ENCODE data around the gene SHISAL1.

The SHISAL1 gene

GRCh38 chr22:44336962-44337677 lies 24.4 kb upstream of the SHISAL1 start:
- Histone ChIP-seq H3K27ac (ENCODE audit: low read length) (no peak overlapping the region), H3K9me3 (ENCODE audit: insufficient read depth, low read length, severe bottlenecking) (no peaks in the 10 kb centered on the region), H3K79me2 (ENCODE audit: insufficient read depth, low read length) (no peaks in the 10 kb centered on the region), H3K27me3 (ENCODE audit: insufficient read depth, low read length, poor library complexity) (no peaks in the 10 kb centered on the region), H3K36me3 (ENCODE audit: insufficient read depth, low read length) (no peaks in the 10 kb centered on the region), H3K4me1 (ENCODE audit: insufficient read depth, low read length) (no peaks in the 10 kb centered on the region), H3K4me3 (ENCODE audit: low read depth in 1 of 2, low read length in 2 of 2) (no peak overlapping the region), H2AFZ (ENCODE audit: low read depth, low read length) (no peak overlapping the region), H4K20me1 (ENCODE audit: insufficient read depth, low read length) (peaks cover 11% of the 10 kb centered on the region; the same call in 1 of the 2 replicates), H3K4me2 (ENCODE audit: insufficient read depth, low read length) (no peak overlapping the region), H3K9ac (ENCODE audit: low read depth, low read length) (no peak overlapping the region)
- no peak for TF ChIP-seq CTCF (IDR thresholded peaks at IDR 0.05; ENCODE audit: borderline replicate concordance, extremely low read depth, low read length, poor library complexity, severe bottlenecking)
- no peak for TF ChIP-seq EZH2 (IDR thresholded peaks at IDR 0.05; ENCODE audit: borderline replicate concordance, low read depth, low read length, severe bottlenecking)
- ATAC-seq (ENCODE audit: insufficient read depth, low read depth) (no peak), DNase-seq (no peak)

DNA sequence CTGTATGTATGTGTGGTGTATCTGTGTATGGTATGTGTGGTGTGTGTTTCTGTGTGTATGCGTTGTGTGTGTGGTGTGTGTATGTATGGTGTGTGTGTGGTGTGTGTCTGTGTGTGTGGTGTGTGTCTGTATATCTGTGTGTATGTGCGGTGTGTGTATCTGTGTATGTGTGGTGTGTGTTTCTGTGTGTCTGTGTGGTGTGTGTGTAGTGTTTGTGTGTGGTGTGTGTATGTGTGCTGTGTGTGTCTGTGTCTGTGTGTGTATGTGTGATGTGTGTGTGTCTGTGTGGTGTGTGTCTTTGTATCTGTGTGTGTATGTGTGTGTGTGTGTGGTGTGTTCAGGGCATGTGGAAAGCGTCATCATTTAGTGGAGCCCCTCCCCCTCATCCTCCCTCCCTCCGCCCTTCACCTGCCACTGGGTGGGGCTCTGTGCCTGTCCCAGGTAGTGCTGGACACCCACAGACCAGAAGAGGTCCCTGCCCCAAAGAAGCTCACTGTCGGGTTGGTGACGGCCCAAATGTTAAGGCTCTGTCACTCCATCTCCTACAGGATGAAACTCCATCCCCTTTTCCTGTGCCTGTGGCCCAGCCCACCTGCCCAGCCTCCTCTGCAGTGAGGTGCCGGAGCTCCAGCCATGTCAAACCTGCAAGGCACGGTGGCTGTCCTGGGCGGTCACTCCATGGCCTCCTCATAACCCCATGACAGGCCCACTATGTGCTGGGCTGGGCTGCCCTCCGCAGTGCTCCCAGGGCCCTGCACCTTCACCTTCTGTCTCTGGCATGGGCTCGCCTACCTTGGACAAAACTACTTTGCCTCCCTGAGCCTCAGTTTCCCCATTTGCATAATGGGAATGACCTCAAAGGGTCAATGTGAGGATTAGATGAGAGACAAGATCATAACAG lies 23.4 kb upstream of the SHISAL1 start:
- Histone ChIP-seq H2AFZ (ENCODE audit: low read depth, low read length) (no peak overlapping the region), H3K4me2 (ENCODE audit: insufficient read depth, low read length) (no peak overlapping the region), H3K4me1 (ENCODE audit: insufficient read depth, low read length) (no peaks in the 10 kb centered on the region), H3K4me3 (ENCODE audit: low read depth in 1 of 2, low read length in 2 of 2) (no peak overlapping the region), H3K9me3 (ENCODE audit: insufficient read depth, low read length, severe bottlenecking) (no peaks in the 10 kb centered on the region), H3K36me3 (ENCODE audit: insufficient read depth, low read length) (no peaks in the 10 kb centered on the region), H3K27me3 (ENCODE audit: insufficient read depth, low read length, poor library complexity) (no peaks in the 10 kb centered on the region), H4K20me1 (ENCODE audit: insufficient read depth, low read length) (peaks cover 11% of the 10 kb centered on the region; the same call in 1 of the 2 replicates), H3K27ac (ENCODE audit: low read length) (no peak overlapping the region), H3K79me2 (ENCODE audit: insufficient read depth, low read length) (no peaks in the 10 kb centered on the region), H3K9ac (ENCODE audit: low read depth, low read length) (no peak overlapping the region)
- no peak for ATAC-seq (ENCODE audit: insufficient read depth, low read depth)
- no peak for DNase-seq
- peak; percentile 4 for TF ChIP-seq CTCF (IDR thresholded peaks at IDR 0.05; ENCODE audit: borderline replicate concordance, extremely low read depth, low read length, poor library complexity, severe bottlenecking)
- TF ChIP-seq EZH2 (IDR thresholded peaks at IDR 0.05; ENCODE audit: borderline replicate concordance, low read depth, low read length, severe bottlenecking), result no peak

DNA sequence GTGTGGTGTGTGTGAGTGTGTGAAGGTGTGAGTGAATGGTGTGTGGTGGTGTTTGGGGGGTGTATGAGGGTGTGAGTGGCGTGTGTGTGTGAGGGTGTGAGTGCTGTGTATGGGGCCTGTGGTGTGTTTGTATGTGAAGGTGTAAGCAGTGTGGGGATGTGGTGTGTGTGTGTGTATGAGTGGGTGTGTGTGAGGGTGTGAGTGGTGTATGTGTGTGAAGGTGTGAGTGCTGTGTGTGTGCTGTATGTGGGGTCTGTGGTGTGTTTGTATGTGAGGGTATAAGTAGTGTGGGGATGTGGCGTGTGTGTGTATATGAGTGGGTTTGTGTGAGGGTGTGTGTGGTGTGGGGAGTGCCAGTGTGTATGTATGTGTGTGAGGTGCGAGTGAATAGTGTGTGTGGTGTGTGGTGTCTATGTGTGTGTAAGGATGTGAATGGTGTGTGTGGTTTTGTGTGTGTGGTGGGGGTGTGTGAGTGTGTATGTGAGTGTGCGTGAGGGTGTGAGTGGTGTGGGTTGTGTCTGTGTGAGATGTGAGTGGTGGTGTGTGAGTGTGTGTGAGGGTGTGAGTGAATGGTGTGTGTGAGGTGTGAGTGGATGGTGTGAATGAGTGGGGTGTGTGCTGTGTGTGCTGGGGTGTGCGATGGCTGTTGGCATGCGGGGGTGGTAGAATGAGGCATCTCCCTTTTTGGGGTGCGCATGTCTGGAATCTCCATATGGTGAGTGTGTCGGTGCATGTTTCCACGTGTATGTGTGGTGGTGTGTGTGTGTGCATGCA lies 22.5 kb upstream of the SHISAL1 start:
- no peak overlapping the region for H3K27ac ChIP-seq (ENCODE audit: low read length)
- no peaks in the 10 kb centered on the region for H3K4me1 ChIP-seq (ENCODE audit: insufficient read depth, low read length)
- ATAC-seq (ENCODE audit: insufficient read depth, low read depth) (no peak), DNase-seq (no peak)
- H3K9me3 ChIP-seq (ENCODE audit: insufficient read depth, low read length, severe bottlenecking), result no peaks in the 10 kb centered on the region
- TF ChIP-seq CTCF (IDR thresholded peaks at IDR 0.05; ENCODE audit: borderline replicate concordance, extremely low read depth, low read length, poor library complexity, severe bottlenecking) (no peak), EZH2 (IDR thresholded peaks at IDR 0.05; ENCODE audit: borderline replicate concordance, low read depth, low read length, severe bottlenecking) (no peak)
- no peaks in the 10 kb centered on the region for H3K36me3 ChIP-seq (ENCODE audit: insufficient read depth, low read length)
- no peak overlapping the region for H2AFZ ChIP-seq (ENCODE audit: low read depth, low read length)
- H3K4me3 ChIP-seq (ENCODE audit: low read depth in 1 of 2, low read length in 2 of 2), result no peak overlapping the region
- no peak overlapping the region for H3K4me2 ChIP-seq (ENCODE audit: insufficient read depth, low read length)
- peaks cover 11% of the 10 kb centered on the region; the same call in 1 of the 2 replicates for H4K20me1 ChIP-seq (ENCODE audit: insufficient read depth, low read length)
- H3K9ac ChIP-seq (ENCODE audit: low read depth, low read length), result no peak overlapping the region
- no peaks in the 10 kb centered on the region for H3K79me2 ChIP-seq (ENCODE audit: insufficient read depth, low read length)
- no peaks in the 10 kb centered on the region for H3K27me3 ChIP-seq (ENCODE audit: insufficient read depth, low read length, poor library complexity)
